Measurements from ENCODE around the gene HNRNPH1.
A peak's percentile ranks its signal among the peaks of the same experiment; 100 is the strongest.
"Not testable (repeated sequence)": the region's sequence is repeated elsewhere in the genome, so short reads cannot be mapped to it uniquely, and the experiment has no call there.

The HNRNPH1 gene
- 154 to 533 (median 322) reads per million in 18 experiments for total RNA-seq

- peak; percentile 99 to 100 for DNase-seq
These were observed at the start of gene HNRNPH1 for GRCh38 chr5:179623003-179623905. Gene HNRNPH1, minus strand, starts transcription at chr5:179623671. Its CDS starts 538 bp downstream, at chr5:179623133.

GRCh38 chr5:179668391-179668790, 44.9 kb upstream of the HNRNPH1 start:
- peak; percentile 71 to 78 for DNase-seq

- not testable (repeated sequence) for DNase-seq
These were observed 38.2 kb upstream of the HNRNPH1 start for GRCh38 chr5:179661647-179662046.

- DNase-seq = peak; percentile 63 to 71
These were observed 34.8 kb upstream of the HNRNPH1 start for GRCh38 chr5:179658179-179658856.

GRCh38 chr5:179657302-179658178, 34.1 kb upstream of the HNRNPH1 start:
- not testable (repeated sequence) for DNase-seq

- DNase-seq = peak; percentile 14 to 24
These were observed 29.7 kb upstream of the HNRNPH1 start for GRCh38 chr5:179653135-179653534.

GRCh38 chr5:179650245-179650644, 26.8 kb upstream of the HNRNPH1 start:
- DNase-seq = not testable (repeated sequence)

GRCh38 chr5:179649166-179649703, 25.8 kb upstream of the HNRNPH1 start:
- not testable (repeated sequence) for DNase-seq

- DNase-seq = no peak
These were observed 24.9 kb upstream of the HNRNPH1 start for GRCh38 chr5:179648410-179648809.

- DNase-seq = not testable (repeated sequence)
These were observed 21.3 kb upstream of the HNRNPH1 start for GRCh38 chr5:179644766-179645165.

- not testable (repeated sequence) for DNase-seq
These were observed 19.9 kb upstream of the HNRNPH1 start for GRCh38 chr5:179643141-179643920.

GRCh38 chr5:179642626-179643025, 19.2 kb upstream of the HNRNPH1 start:
- DNase-seq = not testable (repeated sequence)

GRCh38 chr5:179641745-179642144, 18.3 kb upstream of the HNRNPH1 start:
- DNase-seq = not testable (repeated sequence)

- not testable (repeated sequence) for DNase-seq
These were observed 15.8 kb upstream of the HNRNPH1 start for GRCh38 chr5:179639296-179639695.

- not testable (repeated sequence) for DNase-seq
These were observed 11.1 kb upstream of the HNRNPH1 start for GRCh38 chr5:179634370-179635172.

- not testable (repeated sequence) for DNase-seq
These were observed 10.3 kb upstream of the HNRNPH1 start for GRCh38 chr5:179633501-179634369.

GRCh38 chr5:179624841-179625271, 1.4 kb upstream of the HNRNPH1 start:
- no peak for DNase-seq

- DNase-seq = peak; percentile 55 to 57
These were observed 653 bp upstream of the HNRNPH1 start for GRCh38 chr5:179623906-179624741.
